Hepatic stellate cell (primary cell): ENCODE measurements around the gene ACE2.

Experiments
- DNase-seq: peaks from one replicate; pipeline ENCODE4 v3.0.0; 2011; ENCODE audit warnings: low spot score

The ACE2 gene

DNA sequence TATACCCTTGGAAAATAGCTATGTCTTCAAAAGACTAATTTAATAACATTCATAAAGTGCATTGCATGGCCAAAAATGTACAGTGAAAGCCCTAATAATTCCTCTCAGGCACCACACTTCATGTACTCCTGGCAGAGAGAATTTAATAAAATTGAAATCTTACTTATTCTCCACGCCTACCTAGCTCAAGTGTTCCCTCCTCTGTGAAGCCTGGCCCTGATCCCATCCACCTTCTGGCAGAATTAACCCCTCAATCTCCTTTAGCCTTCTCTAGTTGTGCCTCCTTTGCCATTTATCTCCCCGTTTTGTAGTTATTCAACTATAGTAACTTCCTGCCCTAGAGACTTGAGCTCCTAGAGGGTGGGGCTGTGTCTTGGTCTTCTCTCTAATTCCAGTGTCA, 26.7 kb downstream of the ACE2 start:
- no peak for DNase-seq

- DNase-seq, result no peak
Measured at GRCh38 chrX:15570145-15570544, 30.6 kb downstream of the ACE2 start.

- DNase-seq, result no peak
Measured at GRCh38 chrX:15567886-15568616, 32.7 kb downstream of the ACE2 start.

DNA sequence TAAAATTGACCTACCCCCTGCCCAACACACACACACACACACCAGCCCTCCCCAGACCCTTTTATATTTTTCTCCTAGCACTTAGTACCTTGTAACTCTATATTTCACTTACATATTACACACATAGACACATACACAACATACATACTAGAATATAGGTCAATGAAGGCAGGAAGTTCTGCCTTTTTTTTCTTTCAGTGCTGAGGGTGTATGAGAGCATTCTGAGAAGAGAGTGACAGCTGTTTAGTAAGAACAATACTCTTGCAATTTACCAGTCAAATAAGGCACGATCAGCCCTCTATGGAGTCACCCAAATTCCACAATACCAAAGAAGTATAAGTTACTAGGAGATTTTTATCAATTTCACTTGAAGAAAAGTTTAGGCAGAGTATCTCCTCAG, 33.5 kb downstream of the ACE2 start:
- no peak for DNase-seq

DNA sequence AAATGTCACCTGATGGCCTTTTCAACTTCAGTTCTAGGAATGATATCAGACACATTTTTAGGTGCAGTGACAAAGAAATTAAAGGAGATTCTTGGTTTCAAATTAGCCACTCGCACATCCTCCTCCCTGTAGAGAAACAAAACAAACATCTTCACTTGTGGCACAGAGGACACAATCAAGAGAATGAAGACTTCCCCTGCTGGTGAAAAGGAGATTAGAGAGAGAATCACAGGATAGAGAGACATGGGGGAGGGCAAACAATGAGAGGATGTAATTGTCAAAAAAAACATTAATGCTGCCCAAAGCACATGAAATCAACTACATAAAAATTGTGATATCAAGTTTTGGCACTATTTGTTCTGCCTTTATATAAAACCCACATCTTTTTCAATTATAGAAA, 34.5 kb downstream of the ACE2 start:
- no peak for DNase-seq

DNA sequence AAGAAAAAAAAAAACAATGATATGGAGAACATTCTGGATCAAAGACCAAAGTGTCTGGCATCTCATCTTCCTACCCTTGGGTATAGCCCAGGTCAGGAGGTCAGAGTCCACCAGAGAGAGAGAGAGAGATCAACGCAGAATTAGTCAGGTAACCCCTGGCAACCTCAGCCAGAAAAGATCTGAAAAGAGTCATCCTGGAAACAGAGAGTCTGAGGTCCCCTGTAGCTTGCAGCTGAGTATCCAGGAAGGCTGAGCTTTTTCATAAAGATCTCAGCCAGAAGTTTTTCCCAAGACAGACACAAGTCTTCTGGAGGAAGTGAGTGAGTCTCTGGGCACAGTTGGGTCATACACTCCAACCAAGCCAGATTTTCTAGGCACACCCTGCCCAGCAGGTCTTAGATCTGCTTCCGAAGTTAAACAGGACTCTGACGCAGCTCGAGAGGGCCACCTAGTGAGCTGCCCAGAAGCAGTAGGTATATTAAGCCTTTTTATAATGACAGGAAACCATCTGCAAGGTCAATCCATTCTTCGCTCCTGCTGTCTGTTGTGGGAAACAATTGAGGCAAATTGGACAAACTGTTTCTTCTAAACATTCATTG, 35.7 kb downstream of the ACE2 start:
- peak; percentile 13 for DNase-seq

GRCh38 chrX:15563056-15563455, 37.7 kb downstream of the ACE2 start:
- no peak for DNase-seq

DNA sequence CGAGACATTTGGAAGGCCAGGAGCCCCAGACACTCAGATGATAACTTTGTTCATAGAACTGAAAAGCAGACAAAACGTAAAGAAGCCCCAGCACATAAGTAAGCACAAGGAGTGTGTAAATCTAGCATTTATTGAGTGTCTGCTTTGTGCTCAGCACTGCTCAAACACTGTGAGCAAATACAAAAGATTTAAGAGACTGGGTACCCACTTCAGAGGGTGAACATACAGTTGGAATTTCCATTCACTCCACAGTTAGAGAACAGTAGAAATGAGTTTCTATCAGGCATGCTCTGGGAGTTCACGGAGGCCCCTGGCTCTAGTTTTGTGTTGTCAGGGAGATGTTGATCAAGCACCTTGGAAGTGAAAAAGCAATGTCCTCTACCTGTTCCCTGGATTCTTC, 39.8 kb downstream of the ACE2 start:
- DNase-seq, result no peak

DNA sequence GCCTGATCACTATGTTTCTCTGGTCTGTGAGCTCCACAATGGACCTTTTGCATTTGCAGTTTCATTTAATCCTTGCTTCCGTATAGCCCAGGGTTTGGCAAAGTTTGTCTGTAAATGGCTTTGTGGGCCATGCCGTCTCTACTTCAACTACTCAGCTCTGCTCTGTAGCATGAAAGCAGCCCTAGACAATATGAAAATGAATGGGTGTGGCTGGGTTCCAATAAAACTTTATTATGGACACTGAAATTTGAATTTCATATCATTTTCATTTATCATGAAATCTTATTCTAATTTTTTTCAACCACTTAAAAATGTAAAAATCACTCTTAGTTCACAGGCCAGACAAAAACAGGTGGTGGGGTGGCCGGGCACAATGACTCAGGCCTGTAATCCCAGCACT, 41.5 kb downstream of the ACE2 start:
- no peak for DNase-seq

DNA sequence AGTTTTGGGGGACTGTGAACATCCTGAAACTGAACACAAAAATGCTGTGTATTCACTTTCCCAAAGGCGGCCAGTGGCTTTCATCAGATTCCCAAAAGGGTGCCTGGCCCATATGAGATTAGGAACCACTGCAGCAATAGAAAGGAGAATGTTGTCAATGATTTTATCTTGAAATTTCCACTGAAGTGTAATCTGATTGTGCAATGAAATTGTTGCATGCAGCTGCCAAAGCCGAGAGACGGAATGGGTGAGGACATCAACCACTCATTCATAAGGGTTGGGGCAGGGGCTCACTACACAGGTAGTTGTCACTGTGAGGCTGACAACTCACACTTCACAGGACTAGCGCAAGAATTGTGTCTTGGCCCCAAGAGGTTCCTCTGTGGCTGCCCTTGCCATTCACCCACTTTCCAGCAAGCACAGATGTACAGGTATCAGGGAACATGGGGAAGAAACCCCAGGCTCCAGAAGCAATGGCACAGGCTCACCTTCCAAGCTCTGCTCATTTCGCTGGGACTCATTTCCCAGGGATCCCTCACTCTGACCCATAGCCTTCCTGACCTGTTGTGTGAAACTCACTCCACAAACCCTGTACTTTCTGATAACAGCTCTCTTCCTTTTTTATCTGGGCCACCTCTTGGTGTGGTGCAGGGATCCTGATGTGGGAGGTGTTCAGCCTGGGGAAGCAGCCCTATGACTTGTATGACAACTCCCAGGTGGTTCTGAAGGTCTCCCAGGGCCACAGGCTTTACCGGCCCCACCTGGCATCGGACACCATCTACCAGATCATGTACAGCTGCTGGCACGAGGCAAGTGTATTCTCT, 51.4 kb downstream of the ACE2 start:
- DNase-seq, result no peak

- no peak for DNase-seq
Measured at GRCh38 chrX:15547356-15547755, 53.4 kb downstream of the ACE2 start.

DNA sequence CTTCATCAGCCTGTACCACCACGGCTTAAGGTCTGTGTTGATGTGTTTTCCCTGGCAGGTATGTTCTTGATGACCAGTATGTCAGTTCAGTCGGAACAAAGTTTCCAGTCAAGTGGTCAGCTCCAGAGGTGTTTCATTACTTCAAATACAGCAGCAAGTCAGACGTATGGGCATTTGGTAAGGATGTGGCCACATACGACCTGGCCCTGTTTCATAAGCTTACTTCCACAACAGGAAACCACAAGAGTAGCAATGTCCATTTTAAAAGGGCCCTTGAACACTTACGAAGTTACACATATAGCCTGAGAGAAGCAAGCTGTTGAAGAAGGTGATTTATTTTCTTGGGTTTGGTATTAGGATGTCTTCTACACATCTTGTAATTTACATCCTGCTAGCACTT, 54.0 kb downstream of the ACE2 start:
- DNase-seq, result no peak

- no peak for DNase-seq
Measured at GRCh38 chrX:15530318-15530717, 70.4 kb downstream of the ACE2 start.

DNA sequence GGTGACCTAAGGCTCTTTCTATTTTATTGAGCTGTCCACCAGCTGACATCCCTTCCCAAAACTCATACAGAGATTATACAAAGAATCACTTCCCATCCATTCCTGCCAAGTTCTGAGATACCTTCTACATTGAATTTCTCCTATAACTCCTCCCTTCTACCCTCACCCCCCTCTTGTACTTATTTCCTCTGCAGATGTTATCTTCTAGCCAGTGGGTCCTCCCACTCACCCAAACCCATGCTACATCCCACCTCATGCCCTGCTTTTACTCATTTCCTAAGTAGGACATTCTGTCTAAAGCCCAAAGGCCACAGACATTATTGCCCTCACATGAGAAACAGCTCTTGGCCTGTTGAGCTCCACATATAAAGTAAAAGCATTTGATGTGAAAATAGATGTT, 71.6 kb downstream of the ACE2 start:
- no peak for DNase-seq

GRCh38 chrX:15525664-15526416, 74.9 kb downstream of the ACE2 start:
- no peak for DNase-seq

DNA sequence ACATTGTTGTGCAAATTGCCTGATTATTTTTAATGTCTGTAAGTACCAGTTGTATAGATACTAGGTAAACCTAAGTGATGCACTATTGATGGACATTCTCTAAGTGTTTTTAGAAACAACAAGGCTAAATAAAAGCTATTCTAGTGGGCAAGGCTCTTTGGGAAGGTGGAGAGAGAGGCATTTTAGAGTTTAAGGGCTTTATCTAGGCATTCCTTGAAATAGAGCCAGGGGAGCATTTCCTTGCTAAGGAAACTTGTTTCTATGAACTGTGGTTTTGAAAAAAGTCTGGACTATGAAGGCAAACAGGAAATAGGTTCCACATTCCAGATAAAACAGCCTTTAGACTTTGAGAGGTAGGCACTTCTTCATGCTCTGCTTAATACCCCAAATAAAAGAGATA, 76.3 kb downstream of the ACE2 start:
- no peak for DNase-seq

DNA sequence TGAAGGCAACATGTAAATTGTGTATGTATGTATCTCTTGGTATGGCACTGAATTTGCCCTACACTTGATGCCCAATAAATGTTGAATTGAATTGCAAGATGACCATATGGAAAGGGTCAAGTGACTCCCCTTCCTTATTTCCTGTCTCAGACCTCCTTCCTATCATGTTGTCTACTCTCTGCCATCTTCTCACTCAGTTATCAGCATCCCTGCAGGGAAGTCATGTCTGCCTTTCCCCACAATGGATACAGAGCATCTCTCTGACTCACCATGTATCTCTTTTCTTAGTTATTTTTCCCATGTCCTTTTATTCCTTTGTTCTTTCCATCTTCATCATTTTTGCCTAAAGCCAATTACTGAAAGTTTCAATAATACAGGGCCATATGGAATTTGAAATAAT, 77.7 kb downstream of the ACE2 start:
- no peak for DNase-seq

- DNase-seq, result no peak
Measured at GRCh38 chrX:15522464-15522863, 78.3 kb downstream of the ACE2 start.

DNA sequence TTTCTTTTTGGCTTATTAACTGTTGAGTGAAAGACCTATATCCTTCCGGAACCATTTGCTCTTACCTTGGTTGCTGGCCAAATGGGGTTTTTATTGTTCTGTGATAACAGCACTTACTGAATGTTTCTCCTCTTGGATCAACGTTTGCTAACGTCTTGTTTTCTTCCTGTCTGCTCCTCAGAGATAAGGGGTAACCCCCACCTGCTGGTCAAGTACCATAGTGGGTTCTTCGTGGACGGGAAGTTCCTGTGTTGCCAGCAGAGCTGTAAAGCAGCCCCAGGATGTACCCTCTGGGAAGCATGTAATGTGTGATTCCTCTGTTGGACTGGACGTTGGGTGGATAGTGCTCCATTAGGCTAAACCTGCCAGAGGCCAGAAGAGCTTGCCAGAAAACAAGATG, 84.8 kb downstream of the ACE2 start:
- DNase-seq, result no peak

- no peak for DNase-seq
Measured at GRCh38 chrX:15514279-15514678, 86.5 kb downstream of the ACE2 start.

DNA sequence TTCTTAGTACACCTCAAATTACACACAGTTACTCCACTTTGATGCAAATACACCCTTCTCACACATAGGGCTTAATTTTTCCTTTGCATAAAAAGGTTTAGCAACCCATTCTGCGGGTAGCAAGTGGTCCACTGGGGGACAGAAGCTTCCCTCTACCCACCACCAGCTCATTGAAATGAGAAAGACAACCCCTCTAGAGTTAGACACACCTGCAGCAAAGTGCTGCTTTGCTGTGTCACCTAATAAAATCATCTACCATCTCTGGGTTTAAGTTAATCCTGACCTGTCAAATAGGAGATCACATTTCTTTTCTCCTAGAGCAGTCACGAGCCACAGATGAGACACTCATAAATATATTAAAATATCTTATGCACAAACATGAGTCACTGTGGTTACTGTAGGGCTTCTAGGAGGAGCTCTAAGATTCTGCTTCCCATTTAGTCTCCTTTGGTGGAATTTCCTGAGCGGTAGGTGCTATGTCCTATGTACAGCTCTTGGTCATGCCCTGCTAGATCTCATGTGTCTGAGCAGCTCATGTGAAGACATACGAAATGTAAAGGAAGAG, 88.3 kb downstream of the ACE2 start:
- no peak for DNase-seq

GRCh38 chrX:15511563-15511962, 89.2 kb downstream of the ACE2 start:
- DNase-seq, result no peak
